Right lobe of liver (tissue), 6 donors: ENCODE measurements around the gene CPTP. TPM values are rescaled to one million over a fixed set of nuclear protein-coding genes. Genes with fewer than 3 reads are reported as not detected.
"Not testable (repeated sequence)": the region's sequence is repeated elsewhere in the genome, so short reads cannot be mapped to it uniquely, and the experiment has no call there.

Experiments
- ATAC-seq, 4 donors: fragments of 200-7000 bp; cut with Tn5 transposase; one replicate each; pipeline ENCODE4 v1.9.1; 2020; ENCODE audit warnings: mild to moderate bottlenecking in 4 of 4, moderate library complexity in 4 of 4
- DNase-seq, 3 donors: peaks; one replicate each; pipeline ENCODE4 v3.0.0-alpha.2; 2020
- H3K27ac ChIP-seq, 3 donors: fragments of 200-600 bp; one replicate each; pipeline ENCODE4 v1.8.0; 2022
- H3K27me3 ChIP-seq, 2 donors: fragments of 200-600 bp; one replicate each; pipeline ENCODE4 v1.8.0; 2022
- H3K36me3 ChIP-seq, 4 donors: fragments of 200-600 bp; sonication (generic) in 1 of 4; one replicate each; pipeline versions ENCODE4 v1.5.1 to v1.8.0; 2017 to 2022; ENCODE audit warnings: control low read depth in 1 of 4
- H3K4me1 ChIP-seq, 4 donors: fragments of 200-600 bp; sonication (generic) in 1 of 4; one replicate each; pipeline versions ENCODE4 v1.5.1 to v1.8.0; 2017 to 2022; ENCODE audit warnings: control low read depth in 1 of 4
- H3K4me3 ChIP-seq, 3 donors: fragments of 200-600 bp; one replicate each; pipeline ENCODE4 v1.8.0; 2022
- H3K9me3 ChIP-seq, 4 donors: fragments of 200-600 bp; sonication (generic) in 1 of 4; one replicate each; pipeline versions ENCODE4 v1.5.1 to v1.8.0; 2017 to 2022; ENCODE audit warnings: control low read depth in 1 of 4
- CTCF ChIP-seq, 4 donors: fragments of 200-600 bp in 3 of 4; fragments of 450-650 bp in 1 of 4; IDR thresholded peaks; one replicate each; pipeline versions ENCODE4 v1.5.1 to v1.8.0; 2016 to 2022; ENCODE audit warnings: antibody characterized with exemption in 4 of 4, mild to moderate bottlenecking in 2 of 4
- POLR2A ChIP-seq: fragments of 450-650 bp; IDR thresholded peaks from one replicate; pipeline ENCODE4 v1.6.1; 2017; ENCODE audit warnings: antibody characterized with exemption, mild to moderate bottlenecking
- WGBS: methylation state at CpG from one replicate; pipeline ENCODE4 v1.1.6; 2018; ENCODE audit warnings: low coverage, low lambda C conversion rate; ENCODE audit not compliant: insufficient coverage; ENCODE audit errors: missing lambda C conversion rate; 5-methylcytosine and 5-hydroxymethylcytosine counted together
- intact Hi-C, 2 donors: fragments of 100-400 bp; cut with DNase I; formaldehyde crosslinking; loops; one replicate each; pipeline versions ENCODE4 v1.11.2 to v1.14.1; 2022
- total RNA-seq, 6 experiments: library from RNA; depleted of rRNA in 2 of 6; stranded (reverse); fragments of >200 nt in 2 of 6; fragmentation: NEBNext Ultra II Directional in 3 of 6; extraction: Animal tissue kit (Norgen Biotek cat#: 25700) in 3 of 6; gene quantifications; one replicate each; pipeline versions ENCODE4 v1.1.0 to v1.2.4, GENCODE V29; 2016 to 2023
- donor health status: DM: no; HTN: yes; CAD: no.
- donor health status: DM: no; HTN: no; CAD: no.
- donor health status: DM: no; HTN: no; CAD: no.
- donor health status: DM: no; HTN: yes; CAD: no.
- donor health status: DM: no; HTN: yes; CAD: no.

The CPTP gene
- total RNA-seq, 6 experiments from 2014 or later: 26.9 to 57.7 (median 33.1) TPM

- Histone ChIP-seq H3K36me3 (peaks cover 0 to 47% (median 13%) of the 10 kb centered on the region in 4 donors), H3K9me3 (no peaks in the 10 kb centered on the region), H3K27me3 (no peaks in the 10 kb centered on the region), H3K4me3 (no peak overlapping the region), H3K27ac (no peak overlapping the region), H3K4me1 (peaks cover 0 to 18% (median 0%) of the 10 kb centered on the region in 4 donors)
- DNase-seq (no peak), ATAC-seq (no peak)
- intact Hi-C loops: no loop called here
- TF ChIP-seq POLR2A (no peak), CTCF (IDR thresholded peaks at IDR 0.05) (no peak)
- WGBS: 75% methylated on average over 4 of the region's 23 CpGs
Observed at GRCh38 chr1:1314678-1315335, 9.8 kb upstream of the CPTP start.

- Histone ChIP-seq H3K9me3 (no peaks in the 10 kb centered on the region), H3K4me1 (peaks cover 0 to 18% (median 0%) of the 10 kb centered on the region in 4 donors), H3K27ac (no peak overlapping the region), H3K36me3 (peaks cover 0 to 47% (median 15%) of the 10 kb centered on the region in 4 donors), H3K4me3 (no peak overlapping the region), H3K27me3 (no peaks in the 10 kb centered on the region)
- ATAC-seq: no peak
- WGBS: 75% methylated on average over 21 of the region's 26 CpGs
- intact Hi-C loops: no loop called here
- TF ChIP-seq CTCF (IDR thresholded peaks at IDR 0.05): no peak
- no peak for DNase-seq
Observed at GRCh38 chr1:1315435-1315954, 9.1 kb upstream of the CPTP start.

GRCh38 chr1:1316199-1316598 is 8.4 kb upstream of the CPTP start:
- H3K9me3 ChIP-seq, H3K4me3 ChIP-seq, ATAC-seq, H3K27ac ChIP-seq, DNase-seq, H3K27me3 ChIP-seq, intact Hi-C loops: not testable (repeated sequence)
- Histone ChIP-seq H3K4me1 (peaks cover 0 to 18% (median 0%) of the 10 kb centered on the region in 4 donors), H3K36me3 (peaks cover 0 to 43% (median 15%) of the 10 kb centered on the region in 4 donors)
- 83% methylated on average over 6 of the region's 8 CpGs for WGBS

GRCh38 chr1:1317420-1317819 is 7.2 kb upstream of the CPTP start:
- TF ChIP-seq POLR2A (no peak), CTCF (IDR thresholded peaks at IDR 0.05) (no peak)
- Histone ChIP-seq H3K27me3 (no peaks in the 10 kb centered on the region), H3K27ac (no peak overlapping the region), H3K9me3 (no peaks in the 10 kb centered on the region), H3K4me3 (no peak overlapping the region), H3K36me3 (peaks cover 0 to 31% (median 15%) of the 10 kb centered on the region in 4 donors), H3K4me1 (peaks cover 0 to 18% (median 0%) of the 10 kb centered on the region in 4 donors)
- WGBS: 90% methylated on average over 6 of the region's 6 CpGs
- DNase-seq (no peak), ATAC-seq (no peak)
- intact Hi-C loops: no loop called here

GRCh38 chr1:1318131-1318652 is 6.4 kb upstream of the CPTP start:
- TF ChIP-seq CTCF (IDR thresholded peaks at IDR 0.05) (no peak), POLR2A (no peak)
- Histone ChIP-seq H3K36me3 (peaks cover 0 to 23% (median 14%) of the 10 kb centered on the region in 4 donors), H3K27ac (no peak overlapping the region), H3K9me3 (no peaks in the 10 kb centered on the region), H3K4me3 (no peak overlapping the region), H3K4me1 (peaks cover 0 to 19% (median 0%) of the 10 kb centered on the region in 4 donors), H3K27me3 (no peaks in the 10 kb centered on the region)
- intact Hi-C loops: no loop called here
- DNase-seq (peak in 2 of 3 donors; percentile 75 to 76), ATAC-seq (peak; percentile 68 to 85 (median 82))
- WGBS: 59% methylated on average over 7 of the region's 9 CpGs
